Psoas muscle (tissue), 8 donors: ENCODE measurements around the gene CAVIN3. TPM values are rescaled to one million over a fixed set of nuclear protein-coding genes. Genes with fewer than 3 reads are reported as not detected.

Experiments
- ATAC-seq, 4 donors: fragments of 200-7000 bp; cut with Tn5 transposase; one replicate each; pipeline ENCODE4 v1.9.1; 2020; ENCODE audit warnings: moderate library complexity in 3 of 4, mild to moderate bottlenecking in 2 of 4
- DNase-seq, 2 donors: peaks; one replicate each; pipeline ENCODE4 v3.0.0-alpha.2; 2020
- H3K27ac ChIP-seq: fragments of 200-600 bp; one replicate; pipeline ENCODE4 v1.8.0; 2022
- H3K27me3 ChIP-seq, 3 donors: fragments of 200-600 bp in 1 of 3; one replicate each; pipeline versions ENCODE4 v1.6.1 to v1.8.0; 2013 to 2022; ENCODE audit warnings: low read length in 2 of 3, mild to moderate bottlenecking in 2 of 3, moderate library complexity in 1 of 3; ENCODE audit not compliant: insufficient read depth in 3 of 3
- H3K36me3 ChIP-seq, 2 donors: fragments of 200-600 bp in 1 of 2; one replicate each; pipeline versions ENCODE4 v1.6.1 to v1.8.0; 2013 to 2022; ENCODE audit warnings: low read depth in 1 of 2, mild to moderate bottlenecking in 1 of 2, moderate library complexity in 1 of 2; ENCODE audit not compliant: insufficient read depth in 1 of 2
- H3K4me1 ChIP-seq: fragments of 200-600 bp; one replicate; pipeline ENCODE4 v1.8.0; 2022
- H3K4me3 ChIP-seq: fragments of 200-600 bp; one replicate; pipeline ENCODE4 v1.8.0; 2022; ENCODE audit warnings: mild to moderate bottlenecking
- H3K9me3 ChIP-seq: fragments of 200-600 bp; one replicate; pipeline ENCODE4 v1.8.0; 2022
- CTCF ChIP-seq: fragments of 200-600 bp; IDR thresholded peaks from one replicate; pipeline ENCODE4 v1.8.0; 2022; ENCODE audit warnings: antibody characterized with exemption
- WGBS, 3 donors: extraction: QIAGEN DNeasy Blood & Tissue Kit; methylation state at CpG; one replicate each; pipeline versions ENCODE4 v1.1.6 to v1.1.7; 2013; 5-methylcytosine and 5-hydroxymethylcytosine counted together
- intact Hi-C, 2 donors: fragments of 100-400 bp; cut with DNase I; formaldehyde crosslinking; loops; one replicate each; pipeline versions ENCODE4 v1.11.0 to v1.14.2; 2022
- polyA plus RNA-seq, 3 donors: library from polyadenylated mRNA; stranded (reverse); fragments of 200-250 nt; gene quantifications; one replicate each; pipeline ENCODE4 v1.2.3, GENCODE V29; 2013
- total RNA-seq, 4 donors: library from RNA; stranded (reverse); fragmentation: NEBNext Ultra II Directional in 2 of 4; extraction: Animal tissue kit (Norgen Biotek cat#: 25700) in 2 of 4; gene quantifications; one replicate each; pipeline versions ENCODE4 v1.2.1 to v1.2.4, GENCODE V29; 2021 to 2023
- donor health status: healthy with polysubstance abuse.
- donor health status: DM: no; HTN: no; CAD: no; lungs with moderate emphysema.
- donor health status: Bipolar disorder and iron deficiency.
- donor health status: healthy.
- donor health status: DM: yes; HTN: yes; CAD: no.
- donor health status: DM: no; HTN: no; CAD: no.
- donor health status: DM: no; HTN: no; CAD: no.
- donor health status: DM: yes; HTN: yes; CAD: no.

The CAVIN3 gene
- total and polyA plus RNA-seq, 7 donors, result 14.2 to 25.5 (median 21.5) TPM

DNA sequence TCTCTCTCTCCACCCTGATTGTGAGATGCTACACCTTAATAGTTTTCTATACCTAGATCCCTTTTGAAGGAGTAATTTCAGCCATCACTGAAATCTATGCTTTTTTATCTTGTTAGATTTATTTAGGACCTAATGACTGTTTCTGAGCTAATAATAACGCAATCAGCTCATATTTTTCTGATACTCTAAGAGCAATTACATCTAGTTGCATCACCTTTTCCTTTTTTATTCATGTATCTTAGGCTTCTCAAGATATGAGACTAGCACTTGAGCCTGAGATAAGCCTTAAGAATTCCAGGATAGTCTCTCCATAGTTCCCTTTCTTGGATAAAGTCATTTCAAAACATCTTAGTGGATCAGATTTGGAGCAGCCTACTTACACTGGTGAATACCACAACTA, 25.1 kb upstream of the CAVIN3 start:
- no peak for TF ChIP-seq CTCF
- Histone ChIP-seq H3K36me3 (peaks cover 0 to 4% of the 10 kb centered on the region in 2 donors), H3K27ac (no peak overlapping the region), H3K4me1 (no peaks in the 10 kb centered on the region), H3K27me3 (no peaks in the 10 kb centered on the region), H3K4me3 (no peak overlapping the region), H3K9me3 (no peaks in the 10 kb centered on the region)
- intact Hi-C loops, result no loop called here
- DNase-seq (no peak), ATAC-seq (no peak)
- WGBS, 3 donors, result 96 to 100% (median 98%) methylated on average over 1 of the region's 1 CpG

GRCh38 chr11:6336293-6336692, 16.0 kb upstream of the CAVIN3 start:
- 84 to 92% (median 86%) methylated on average over 3 of the region's 3 CpGs for WGBS, 3 donors
- H3K27me3 ChIP-seq, result no peaks in the 10 kb centered on the region
- no peaks in the 10 kb centered on the region for H3K9me3 ChIP-seq
- ATAC-seq (no peak), DNase-seq (no peak)
- peaks cover 0 to 4% of the 10 kb centered on the region in 2 donors for H3K36me3 ChIP-seq
- intact Hi-C loops, result no loop called here
- peaks cover 7% of the 10 kb centered on the region for H3K4me1 ChIP-seq
- TF ChIP-seq CTCF, result no peak
- H3K27ac ChIP-seq, result no peak overlapping the region
- no peak overlapping the region for H3K4me3 ChIP-seq

DNA sequence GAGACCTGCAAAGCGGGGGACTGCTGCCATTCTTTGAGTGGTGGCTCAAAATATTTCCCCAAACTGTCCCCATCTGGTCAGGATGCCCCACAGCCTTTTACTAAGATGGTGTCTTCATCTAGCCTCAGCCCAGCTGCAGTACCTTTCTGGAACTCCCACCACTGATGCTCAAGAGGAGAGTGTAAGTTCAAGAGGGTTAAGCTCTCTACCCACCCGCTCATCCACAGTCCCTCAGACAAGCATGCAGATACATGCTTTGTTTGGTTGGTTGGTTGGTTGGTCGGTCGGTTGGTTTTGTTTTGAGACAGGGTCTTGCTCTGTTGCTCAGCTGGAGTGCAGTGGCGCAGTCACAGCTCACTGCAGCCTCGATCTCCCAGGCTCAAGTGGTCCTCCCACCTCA, 14.5 kb upstream of the CAVIN3 start:
- H3K27me3 ChIP-seq, result no peaks in the 10 kb centered on the region
- peaks cover 0 to 4% of the 10 kb centered on the region in 2 donors for H3K36me3 ChIP-seq
- H3K27ac ChIP-seq, result no peak overlapping the region
- no peaks in the 10 kb centered on the region for H3K9me3 ChIP-seq
- H3K4me1 ChIP-seq, result peaks cover 7% of the 10 kb centered on the region
- 96 to 98% (median 96%) methylated on average over 6 of the region's 6 CpGs for WGBS, 3 donors
- H3K4me3 ChIP-seq, result no peak overlapping the region
- no peak for ATAC-seq
- intact Hi-C loops, result no loop called here
- no peak for DNase-seq
- no peak for TF ChIP-seq CTCF

DNA sequence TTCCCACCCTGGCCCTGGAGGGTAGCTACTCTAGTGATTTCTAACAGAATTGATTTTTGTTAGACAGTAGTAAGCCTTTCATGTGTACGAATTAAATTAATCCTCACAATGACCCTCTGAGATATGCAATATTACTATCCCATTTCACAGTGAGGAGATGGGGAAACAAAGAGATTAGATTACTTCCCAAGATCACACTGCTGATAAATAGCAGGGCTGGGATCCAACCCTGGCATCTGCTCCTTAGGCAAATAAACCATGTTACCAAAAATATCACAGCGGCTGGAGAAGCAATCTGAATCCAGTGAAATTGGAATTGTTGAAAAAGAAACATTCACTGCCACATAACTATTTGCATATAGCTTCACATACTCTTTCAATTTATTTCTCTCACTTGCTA, 12.8 kb upstream of the CAVIN3 start:
- Histone ChIP-seq H3K27ac (no peak overlapping the region), H3K4me3 (no peak overlapping the region), H3K4me1 (peaks cover 7% of the 10 kb centered on the region), H3K27me3 (no peaks in the 10 kb centered on the region), H3K36me3 (peaks cover 0 to 4% of the 10 kb centered on the region in 2 donors), H3K9me3 (no peaks in the 10 kb centered on the region)
- ATAC-seq, result peak in 1 of 4 donors; percentile 60
- 4 to 10% (median 8%) methylated on average over 2 of the region's 2 CpGs for WGBS, 3 donors
- DNase-seq, result no peak
- no peak for TF ChIP-seq CTCF
- intact Hi-C loops, result no loop called here

DNA sequence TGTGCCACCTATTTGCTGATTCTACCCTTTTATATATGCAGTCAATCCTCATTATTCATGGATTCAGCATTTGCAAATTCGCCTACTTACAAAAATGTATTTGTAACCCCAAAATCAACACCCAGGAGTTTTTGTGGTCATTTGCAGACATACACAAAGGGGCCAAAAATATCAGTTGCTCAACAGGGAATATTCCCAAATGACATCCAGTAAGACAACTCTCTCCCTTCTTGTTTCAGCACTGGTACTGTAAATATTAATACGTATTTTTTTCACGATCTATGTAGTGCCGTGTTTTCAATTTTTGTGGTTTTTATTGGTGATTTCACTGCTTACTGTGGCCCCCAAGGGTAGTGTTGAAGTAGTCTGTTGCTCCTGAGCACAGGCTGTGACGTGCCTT, 11.8 kb upstream of the CAVIN3 start:
- Histone ChIP-seq H3K27ac (no peak overlapping the region), H3K27me3 (no peaks in the 10 kb centered on the region), H3K9me3 (no peaks in the 10 kb centered on the region), H3K4me3 (no peak overlapping the region), H3K36me3 (peaks cover 0 to 8% of the 10 kb centered on the region in 2 donors), H3K4me1 (peaks cover 7% of the 10 kb centered on the region)
- DNase-seq (no peak), ATAC-seq (no peak)
- 85 to 96% (median 93%) methylated on average over 5 of the region's 5 CpGs for WGBS, 3 donors
- intact Hi-C loops, result no loop called here
- TF ChIP-seq CTCF, result no peak
